ENCODE data around the gene RASSF8.

GRCh38 chr12:26128168-26128567 lies 169.7 kb downstream of the RASSF8 start:
- TF ChIP-seq POLR2A (IDR thresholded peaks at IDR 0.05) = no peak
- no peak for TF ChIP-seq CTCF (IDR thresholded peaks at IDR 0.05 in 8 of 11, conservative IDR thresholded peaks at IDR 0.05 in 3 of 11)

All from spleen (tissue), 7 donors.